Omental fat pad (tissue), 4 donors: ENCODE data around the gene RAPGEF4. TPM values are rescaled to one million over a fixed set of nuclear protein-coding genes. Genes with fewer than 3 reads are reported as not detected.

Source experiments
- ATAC-seq: fragments of 150-250 bp; one replicate; pipeline ENCODE4 v1.9.1; 2016; ENCODE audit warnings: mild to moderate bottlenecking, moderate library complexity; ENCODE audit not compliant: low FRiP score
- DNase-seq: peaks from one replicate; pipeline ENCODE4 v3.0.0-alpha.2; 2019; ENCODE audit warnings: low spot score
- total RNA-seq, 4 donors: library from RNA; depleted of rRNA; stranded (reverse); fragments of >200 nt; gene quantifications; one replicate each; pipeline ENCODE4 v1.1.0, GENCODE V29; 2016
- TF ChIP-seq, protein P1 (sequence below), 3 donors: fragments of 450-650 bp; IDR thresholded peaks; one replicate each; pipeline ENCODE4 v1.5.1; 2016 to 2017; ENCODE audit warnings: antibody characterized with exemption in 3 of 3, mild to moderate bottlenecking in 3 of 3, moderate library complexity in 2 of 3

RAPGEF4 gene
- total RNA-seq, 4 donors from 2014 or later, result 11.7 to 25.6 (median 20.0) TPM

DNA sequence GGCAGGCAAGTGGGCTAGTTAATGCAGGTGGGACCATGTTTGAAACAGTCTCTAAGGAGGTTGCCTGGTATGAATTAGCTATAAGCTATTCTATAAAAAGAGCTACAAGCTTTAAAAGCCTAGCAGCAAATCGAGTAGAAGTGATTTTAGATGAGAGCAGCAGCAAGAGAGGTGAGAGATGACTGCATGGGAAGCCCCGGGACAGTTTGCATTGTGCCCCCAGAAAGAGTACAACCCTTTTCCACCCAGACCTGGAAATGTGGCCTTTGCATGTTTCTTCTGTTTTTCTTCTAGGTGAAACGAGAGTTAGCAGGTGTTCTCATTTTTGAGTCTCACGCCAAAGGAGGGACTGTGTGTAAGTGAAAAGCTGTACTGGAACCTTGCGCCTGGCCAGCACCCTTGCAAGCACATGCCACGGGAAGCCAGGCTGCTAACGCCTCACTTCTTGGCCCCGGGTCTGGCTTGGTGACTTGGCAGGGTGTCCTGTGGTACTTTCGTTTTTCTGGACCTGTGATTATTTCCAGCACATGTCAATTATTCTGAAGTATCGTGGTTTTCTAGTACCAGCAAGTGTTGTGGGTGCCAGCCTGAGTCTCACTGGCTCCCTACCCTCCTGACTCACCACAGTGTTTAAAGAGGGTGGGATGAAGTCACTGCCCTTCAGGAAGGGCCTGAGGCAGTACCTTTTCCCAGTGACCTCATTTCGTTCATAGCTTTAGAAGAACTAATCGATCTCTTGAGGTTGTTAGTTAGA lies 249.7 kb downstream of the RAPGEF4 start:
- peak; percentile 74 for ATAC-seq
- DNase-seq, result no peak
- TF ChIP-seq, protein P1, sequence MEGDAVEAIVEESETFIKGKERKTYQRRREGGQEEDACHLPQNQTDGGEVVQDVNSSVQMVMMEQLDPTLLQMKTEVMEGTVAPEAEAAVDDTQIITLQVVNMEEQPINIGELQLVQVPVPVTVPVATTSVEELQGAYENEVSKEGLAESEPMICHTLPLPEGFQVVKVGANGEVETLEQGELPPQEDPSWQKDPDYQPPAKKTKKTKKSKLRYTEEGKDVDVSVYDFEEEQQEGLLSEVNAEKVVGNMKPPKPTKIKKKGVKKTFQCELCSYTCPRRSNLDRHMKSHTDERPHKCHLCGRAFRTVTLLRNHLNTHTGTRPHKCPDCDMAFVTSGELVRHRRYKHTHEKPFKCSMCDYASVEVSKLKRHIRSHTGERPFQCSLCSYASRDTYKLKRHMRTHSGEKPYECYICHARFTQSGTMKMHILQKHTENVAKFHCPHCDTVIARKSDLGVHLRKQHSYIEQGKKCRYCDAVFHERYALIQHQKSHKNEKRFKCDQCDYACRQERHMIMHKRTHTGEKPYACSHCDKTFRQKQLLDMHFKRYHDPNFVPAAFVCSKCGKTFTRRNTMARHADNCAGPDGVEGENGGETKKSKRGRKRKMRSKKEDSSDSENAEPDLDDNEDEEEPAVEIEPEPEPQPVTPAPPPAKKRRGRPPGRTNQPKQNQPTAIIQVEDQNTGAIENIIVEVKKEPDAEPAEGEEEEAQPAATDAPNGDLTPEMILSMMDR (IDR thresholded peaks at IDR 0.05), result no peak

DNA sequence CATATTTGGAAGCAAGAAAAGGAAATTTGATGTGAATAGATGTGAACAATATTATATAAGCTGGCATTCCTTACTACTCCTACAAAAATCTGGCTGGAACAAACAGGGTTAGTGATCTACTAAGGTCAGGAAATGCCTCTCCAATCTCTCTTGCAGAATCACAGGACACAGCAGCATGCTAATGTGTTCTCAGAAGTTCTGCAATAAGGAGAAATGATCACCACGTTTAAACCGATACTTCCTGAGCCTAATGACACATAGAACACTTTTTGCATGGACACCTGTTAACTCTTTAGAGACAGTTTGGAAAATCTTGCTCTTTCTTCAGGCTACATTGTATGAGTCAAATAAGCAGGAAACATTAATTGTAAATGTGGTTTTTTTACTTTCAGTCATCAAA lies 250.4 kb downstream of the RAPGEF4 start:
- TF ChIP-seq, protein P1 (IDR thresholded peaks at IDR 0.05), result no peak
- DNase-seq, result no peak
- ATAC-seq, result peak; percentile 42

DNA sequence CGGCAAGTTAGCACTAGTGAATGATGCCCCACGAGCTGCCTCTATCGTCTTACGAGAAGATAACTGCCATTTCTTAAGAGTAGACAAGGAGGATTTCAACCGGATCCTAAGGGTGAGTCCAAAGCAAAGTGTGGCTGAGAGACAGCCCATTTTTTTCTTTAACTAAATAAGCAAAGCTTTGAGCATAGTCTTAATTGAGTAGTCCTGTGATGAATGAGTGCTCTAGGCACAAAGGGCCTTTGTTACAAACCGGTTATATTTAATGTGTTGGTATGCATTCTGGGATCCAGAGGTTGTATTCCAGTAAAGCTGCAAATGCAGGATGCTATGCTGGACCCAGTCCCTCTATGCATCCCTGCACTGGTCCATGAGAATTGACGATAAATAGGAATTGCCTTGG lies 253.1 kb downstream of the RAPGEF4 start:
- DNase-seq (no peak), ATAC-seq (no peak)
- TF ChIP-seq, protein P1 (IDR thresholded peaks at IDR 0.05), result no peak

DNA sequence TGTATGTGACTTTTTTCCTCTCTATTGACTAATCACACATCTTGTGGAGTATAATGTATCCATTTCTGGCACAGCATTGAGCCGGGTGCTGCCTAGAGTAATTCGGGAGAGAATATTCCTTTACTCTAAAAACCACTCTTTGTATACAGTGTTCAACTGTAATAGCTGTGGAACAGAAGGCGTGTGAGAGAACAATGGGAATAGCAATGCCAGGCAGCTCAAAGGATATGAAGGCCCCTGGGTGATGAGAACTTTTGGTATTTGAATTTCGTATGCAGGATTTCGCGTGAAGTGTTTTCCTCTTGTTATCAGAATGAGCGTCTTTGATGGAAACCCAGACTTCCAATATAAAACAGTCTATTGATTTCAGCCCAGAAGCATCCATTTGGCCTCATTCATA lies 255.4 kb downstream of the RAPGEF4 start:
- ATAC-seq, result no peak
- no peak for DNase-seq
- TF ChIP-seq, protein P1 (IDR thresholded peaks at IDR 0.05), result no peak

DNA sequence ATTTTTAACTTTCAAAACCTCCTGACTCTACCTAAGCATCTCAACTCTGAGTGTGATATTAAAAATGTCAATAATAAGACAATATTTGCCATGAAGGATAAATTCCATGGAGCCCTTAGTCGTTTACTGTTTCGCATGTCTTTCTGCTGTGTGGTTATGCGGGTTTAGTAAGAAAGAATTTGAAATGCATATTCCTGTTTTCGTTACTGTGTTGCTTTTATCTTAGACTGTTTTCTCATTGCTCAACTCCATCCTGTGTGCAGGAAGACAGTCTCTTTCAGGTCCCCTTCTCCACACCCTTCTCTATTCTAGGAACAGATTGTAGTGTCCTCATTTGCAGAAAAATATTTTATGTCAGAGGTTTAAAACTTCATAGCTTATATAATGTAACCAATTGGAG lies 257.5 kb downstream of the RAPGEF4 start:
- DNase-seq (no peak), ATAC-seq (no peak)
- TF ChIP-seq, protein P1 (IDR thresholded peaks at IDR 0.05), result no peak

DNA sequence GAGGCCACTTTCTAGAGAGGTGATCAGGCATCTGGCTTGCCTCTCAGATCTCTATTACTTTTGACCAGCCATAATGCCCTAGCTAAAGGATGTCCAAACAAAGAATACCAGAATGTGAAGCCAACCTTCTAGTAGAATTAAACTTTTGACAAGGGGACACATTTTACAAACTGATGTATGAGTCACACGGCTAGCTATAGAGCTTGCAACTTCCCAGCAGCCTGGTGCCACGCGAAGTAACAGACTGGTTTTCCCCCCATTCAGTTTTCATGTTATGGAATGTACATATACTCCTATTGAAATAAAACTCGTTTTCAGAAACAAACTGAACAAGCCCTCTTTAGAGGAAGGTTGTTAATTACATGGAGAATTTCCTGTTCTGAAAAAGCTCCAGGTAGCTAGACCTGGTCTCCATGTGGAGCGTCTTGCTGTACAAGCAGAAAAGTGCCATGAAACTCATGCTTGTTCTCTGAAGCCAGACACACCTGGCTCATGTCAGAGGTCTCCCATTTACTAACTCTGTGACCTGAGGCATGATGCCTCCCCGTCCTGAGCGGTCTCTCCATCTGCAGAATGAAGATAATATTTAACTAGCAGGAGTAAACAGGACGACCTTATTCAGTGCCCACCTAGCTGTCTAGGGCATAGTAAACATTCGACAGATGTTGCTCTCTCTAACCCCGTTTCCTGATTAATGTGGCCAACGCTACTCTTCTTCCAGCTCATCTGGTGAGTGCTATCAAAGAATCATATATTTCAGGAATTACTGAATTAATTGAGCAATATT lies 258.5 kb downstream of the RAPGEF4 start:
- TF ChIP-seq, protein P1 (IDR thresholded peaks at IDR 0.05), result no peak
- no peak for DNase-seq
- no peak for ATAC-seq
